Upper lobe of left lung (tissue), 6 donors: ENCODE results near the gene RAP1GDS1. TPM values are rescaled to one million over a fixed set of nuclear protein-coding genes. Genes with fewer than 3 reads are reported as not detected.

Experiments used
- ATAC-seq, 2 donors: fragments of 200-7000 bp; cut with Tn5 transposase; one replicate each; pipeline ENCODE4 v1.9.1; 2022; ENCODE audit warnings: mild to moderate bottlenecking in 2 of 2, moderate library complexity in 2 of 2; ENCODE audit not compliant: low FRiP score in 2 of 2
- DNase-seq, 2 donors: peaks; one replicate each; pipeline ENCODE4 v3.0.0-alpha.2; 2019 to 2020
- H3K27ac ChIP-seq, 4 donors: fragments of 200-600 bp; sonication (generic); one replicate each; pipeline ENCODE4 v1.5.1; 2016 to 2019
- H3K27me3 ChIP-seq, 4 donors: fragments of 200-600 bp; sonication (generic); one replicate each; pipeline ENCODE4 v1.5.1; 2017 to 2019
- H3K36me3 ChIP-seq, 4 donors: fragments of 200-600 bp; sonication (generic); one replicate each; pipeline ENCODE4 v1.5.1; 2016 to 2019
- H3K4me1 ChIP-seq, 4 donors: fragments of 200-600 bp; sonication (generic); one replicate each; pipeline ENCODE4 v1.5.1; 2018 to 2019
- H3K4me3 ChIP-seq, 4 donors: fragments of 200-600 bp; sonication (generic); one replicate each; pipeline ENCODE4 v1.5.1; 2017 to 2019; ENCODE audit warnings: mild to moderate bottlenecking in 2 of 4, moderate library complexity in 1 of 4
- H3K9me3 ChIP-seq, 4 donors: fragments of 200-600 bp; sonication (generic); one replicate each; pipeline ENCODE4 v1.5.1; 2018 to 2019
- CTCF ChIP-seq, 6 experiments: fragments of 450-650 bp in 4 of 6; fragments of 200-600 bp in 2 of 6; sonication (generic) in 2 of 6; IDR thresholded peaks; one replicate each; pipeline ENCODE4 v1.5.1; 2016 to 2019; ENCODE audit warnings: antibody characterized with exemption in 6 of 6
- EP300 ChIP-seq, 4 donors: sonication (generic); formaldehyde crosslinking; IDR thresholded peaks; one replicate each; pipeline ENCODE4 v1.5.1; 2017; ENCODE audit warnings: antibody characterized with exemption in 4 of 4, control low read depth in 2 of 4
- POLR2A ChIP-seq, 4 donors: fragments of 450-650 bp; IDR thresholded peaks; one replicate each; pipeline ENCODE4 v1.5.1; 2016 to 2017; ENCODE audit warnings: antibody characterized with exemption in 4 of 4, mild to moderate bottlenecking in 2 of 4
- POLR2AphosphoS5 ChIP-seq, 2 donors: sonication (generic); formaldehyde crosslinking; IDR thresholded peaks; one replicate each; pipeline ENCODE4 v1.5.1; 2017; ENCODE audit warnings: antibody characterized with exemption in 2 of 2
- WGBS, 2 donors: methylation state at CpG; one replicate each; pipeline ENCODE4 v1.1.5; 2017 to 2018; 5-methylcytosine and 5-hydroxymethylcytosine counted together
- total RNA-seq, 6 donors: library from RNA; depleted of rRNA in 4 of 6; stranded (reverse); fragments of >200 nt in 4 of 6; gene quantifications; one replicate each; pipeline versions ENCODE4 v1.1.0 to v1.2.1, GENCODE V29; 2016 to 2021
- donor health status: DM: no; HTN: no; CAD: no; lungs with moderate emphysema.
- donor health status: DM: no; HTN: yes; CAD: no; lungs with severe emphysema.

RAP1GDS1 gene
- total RNA-seq, 6 donors from 2014 or later, result 20.6 to 63.9 (median 35.5) TPM

DNA sequence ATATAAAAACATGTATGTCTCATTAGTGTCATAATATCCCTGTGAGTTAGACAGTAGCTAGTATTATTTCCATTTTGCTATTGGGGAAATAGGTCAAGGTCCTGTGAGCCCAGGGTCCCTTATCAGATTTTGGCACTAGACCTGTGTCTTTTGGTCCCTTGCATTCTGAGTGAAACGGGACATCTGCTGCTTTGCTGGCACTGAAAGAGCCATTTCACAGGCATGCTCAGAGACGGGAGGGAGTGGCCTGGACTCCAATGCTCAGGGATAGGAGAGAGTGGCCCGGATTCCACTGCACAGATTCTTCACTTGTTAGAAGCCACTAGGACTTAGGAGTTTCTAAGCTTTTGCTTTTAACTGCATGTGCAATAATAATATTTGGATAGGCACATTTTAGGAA lies 220.0 kb downstream of the RAP1GDS1 start:
- 82 to 90% methylated on average over 3 of the region's 3 CpGs for WGBS, 2 donors
- DNase-seq (no peak), ATAC-seq (peak in 1 of 2 donors; percentile 24)
- Histone ChIP-seq H3K4me1 (no peaks in the 10 kb centered on the region), H3K9me3 (no peaks in the 10 kb centered on the region), H3K27me3 (no peaks in the 10 kb centered on the region), H3K36me3 (no peaks in the 10 kb centered on the region), H3K27ac (no peak overlapping the region), H3K4me3 (no peak overlapping the region)
- TF ChIP-seq CTCF (IDR thresholded peaks at IDR 0.05), result no peak
- no peak for TF ChIP-seq POLR2A (IDR thresholded peaks at IDR 0.05)
- TF ChIP-seq EP300 (IDR thresholded peaks at IDR 0.05), result no peak
- TF ChIP-seq POLR2AphosphoS5 (IDR thresholded peaks at IDR 0.05), result no peak

GRCh38 chr4:98482503-98482846 lies 221.3 kb downstream of the RAP1GDS1 start:
- TF ChIP-seq POLR2A (IDR thresholded peaks at IDR 0.05) (no peak), CTCF (IDR thresholded peaks at IDR 0.05) (no peak), EP300 (IDR thresholded peaks at IDR 0.05) (no peak), POLR2AphosphoS5 (IDR thresholded peaks at IDR 0.05) (no peak)
- H3K27me3 ChIP-seq, result no peaks in the 10 kb centered on the region
- no peak overlapping the region for H3K4me3 ChIP-seq
- no peak for ATAC-seq
- H3K9me3 ChIP-seq, result no peaks in the 10 kb centered on the region
- H3K4me1 ChIP-seq, result no peaks in the 10 kb centered on the region
- H3K27ac ChIP-seq, result no peak overlapping the region
- DNase-seq, result no peak
- WGBS, 2 donors, result 85 to 91% methylated on average over 3 of the region's 3 CpGs
- H3K36me3 ChIP-seq, result no peaks in the 10 kb centered on the region

DNA sequence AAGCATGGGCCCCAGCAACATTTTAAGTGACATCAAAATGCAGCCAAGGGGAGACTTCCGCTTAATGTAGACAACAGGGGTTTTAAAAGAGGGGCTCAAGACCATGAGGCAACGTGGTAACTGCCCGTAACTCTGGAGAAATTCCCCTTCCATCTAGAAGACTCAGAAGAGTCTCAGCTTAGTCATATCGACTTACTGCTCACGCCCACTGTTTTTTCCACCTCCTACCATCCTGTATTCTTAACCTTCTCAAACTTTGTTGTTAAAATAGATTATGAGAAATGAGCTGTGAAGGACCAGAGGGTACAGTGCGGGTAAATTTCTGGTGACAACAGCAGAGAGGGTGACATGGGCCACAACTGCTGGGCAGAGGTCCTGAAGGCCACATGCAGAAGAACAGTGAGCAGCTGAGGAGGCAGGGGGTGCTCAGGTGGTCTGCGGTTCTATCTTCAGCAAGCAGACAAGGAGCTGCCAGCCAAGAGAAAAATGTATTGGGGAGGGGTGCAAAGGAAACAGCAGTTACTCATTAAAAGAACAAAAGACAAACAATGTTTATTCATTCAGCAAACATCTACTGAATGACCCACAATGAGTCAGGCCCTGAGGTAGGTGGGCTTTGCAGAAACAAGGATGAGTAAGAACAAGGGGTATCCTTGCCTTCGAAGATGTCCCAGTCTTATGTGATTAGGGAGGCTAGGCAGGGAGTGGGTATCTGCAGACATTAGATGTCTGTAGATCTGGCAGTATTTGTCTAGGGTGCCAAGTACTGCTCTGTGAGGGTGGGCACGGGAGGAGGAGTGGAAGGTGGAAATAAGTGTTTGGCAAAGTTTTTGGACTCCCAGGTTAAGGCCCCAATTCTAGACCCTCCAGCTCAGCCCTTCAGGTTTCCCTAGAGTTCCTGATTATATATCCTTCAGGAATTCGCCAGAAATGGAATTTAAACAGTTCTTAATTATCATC lies 221.9 kb downstream of the RAP1GDS1 start:
- Histone ChIP-seq H3K4me3 (no peak overlapping the region), H3K9me3 (no peaks in the 10 kb centered on the region), H3K27me3 (no peaks in the 10 kb centered on the region), H3K36me3 (no peaks in the 10 kb centered on the region), H3K27ac (no peak overlapping the region), H3K4me1 (no peaks in the 10 kb centered on the region)
- DNase-seq, result no peak
- no peak for TF ChIP-seq POLR2AphosphoS5 (IDR thresholded peaks at IDR 0.05)
- no peak for TF ChIP-seq POLR2A (IDR thresholded peaks at IDR 0.05)
- no peak for TF ChIP-seq CTCF (IDR thresholded peaks at IDR 0.05)
- ATAC-seq, result no peak
- 82 to 87% methylated on average over 10 of the region's 10 CpGs for WGBS, 2 donors

GRCh38 chr4:98484031-98484430 lies 222.8 kb downstream of the RAP1GDS1 start:
- Histone ChIP-seq H3K9me3 (no peaks in the 10 kb centered on the region), H3K27ac (no peak overlapping the region), H3K36me3 (no peaks in the 10 kb centered on the region), H3K27me3 (no peaks in the 10 kb centered on the region), H3K4me3 (no peak overlapping the region), H3K4me1 (no peaks in the 10 kb centered on the region)
- ATAC-seq, result no peak
- 79 to 81% methylated on average over 3 of the region's 3 CpGs for WGBS, 2 donors
- no peak for DNase-seq
- TF ChIP-seq POLR2AphosphoS5 (IDR thresholded peaks at IDR 0.05) (no peak), EP300 (IDR thresholded peaks at IDR 0.05) (no peak), CTCF (IDR thresholded peaks at IDR 0.05) (no peak), POLR2A (IDR thresholded peaks at IDR 0.05) (no peak)
